ENCODE results near the gene GCK.

Gene GCK

GRCh38 chr7:44189286-44189992, at the start of gene GCK:
Gene GCK, minus strand, starts transcription at chr7:44189439. Its CDS starts 486 bp downstream, at chr7:44188953.
- no peak for DNase-seq

GRCh38 chr7:44238116-44238695, 49.0 kb upstream of the GCK start:
- DNase-seq, result no peak

GRCh38 chr7:44237696-44238095, 48.5 kb upstream of the GCK start:
- DNase-seq, result no peak

GRCh38 chr7:44236333-44236728, 47.1 kb upstream of the GCK start:
- DNase-seq, result no peak

- no peak for DNase-seq
Measured at GRCh38 chr7:44235582-44236332, 46.5 kb upstream of the GCK start.

GRCh38 chr7:44235066-44235465, 45.8 kb upstream of the GCK start:
- no peak for DNase-seq

- no peak for DNase-seq
Measured at GRCh38 chr7:44232901-44233715, 43.9 kb upstream of the GCK start.

GRCh38 chr7:44232396-44232795, 43.2 kb upstream of the GCK start:
- DNase-seq, result no peak

- no peak for DNase-seq
Measured at GRCh38 chr7:44231088-44231487, 41.8 kb upstream of the GCK start.

- no peak for DNase-seq
Measured at GRCh38 chr7:44230286-44230685, 41.0 kb upstream of the GCK start.

GRCh38 chr7:44229546-44230105, 40.4 kb upstream of the GCK start:
- DNase-seq, result no peak

GRCh38 chr7:44228571-44229350, 39.5 kb upstream of the GCK start:
- DNase-seq, result no peak

GRCh38 chr7:44227911-44228310, 38.7 kb upstream of the GCK start:
- DNase-seq, result no peak

GRCh38 chr7:44226396-44226753, 37.1 kb upstream of the GCK start:
- DNase-seq, result no peak

GRCh38 chr7:44225566-44226395, 36.5 kb upstream of the GCK start:
- DNase-seq, result no peak

GRCh38 chr7:44224974-44225565, 35.8 kb upstream of the GCK start:
- DNase-seq, result no peak

GRCh38 chr7:44224080-44224973, 35.1 kb upstream of the GCK start:
- DNase-seq, result no peak

GRCh38 chr7:44223362-44224079, 34.3 kb upstream of the GCK start:
- DNase-seq, result no peak

- DNase-seq, result no peak
Measured at GRCh38 chr7:44222776-44223261, 33.6 kb upstream of the GCK start.
